H1 (cell line): Measurements from ENCODE around the gene SLC3A2. TPM values are rescaled to one million over a fixed set of nuclear protein-coding genes. Genes with fewer than 3 reads are reported as not detected.
A peak's percentile ranks its signal among the peaks of the same experiment; 100 is the strongest.

ENCODE experiments used
- ASH2L ChIP-seq: fragments of 200-600, 300-600 bp; sonication (generic); IDR thresholded peaks from one replicate; pipeline ENCODE4 v1.7.1; 2017; ENCODE audit warnings: low read length
- ATF3 ChIP-seq: IDR thresholded peaks from 2 replicates; pipeline ENCODE4 v1.6.1; 2011; ENCODE audit warnings: low read depth, mild to moderate bottlenecking, low read length; ENCODE audit not compliant: insufficient read depth
- BCL11A ChIP-seq, 2 experiments: IDR thresholded peaks; one replicate each; pipeline ENCODE4 v1.6.1; 2011; ENCODE audit warnings: low read depth in 2 of 2, low read length in 2 of 2, mild to moderate bottlenecking in 2 of 2
- CBX5 ChIP-seq: fragments of 300-800, 300-1000 bp; sonication (generic); IDR thresholded peaks from 2 replicates; pipeline ENCODE4 v1.7.1; 2016; ENCODE audit warnings: antibody characterized with exemption, low read length, low read depth
- CHD1 ChIP-seq: IDR thresholded peaks from 2 replicates; pipeline ENCODE4 v1.6.1; 2012; ENCODE audit warnings: low read depth, low read length, improper control_type of control experiment
- CREB1 ChIP-seq: IDR thresholded peaks from 2 replicates; pipeline ENCODE4 v1.6.1; 2012; ENCODE audit warnings: inconsistent platforms
- EP300 ChIP-seq, 2 experiments: IDR thresholded peaks; 1 replicate in 1 of 2; 2 replicates in 1 of 2; pipeline ENCODE4 v1.6.1; 2011 to 2012; ENCODE audit warnings: low read depth in 2 of 2, low read length in 2 of 2, mild to moderate bottlenecking in 2 of 2, borderline replicate concordance in 1 of 2, inconsistent platforms in 1 of 2, moderate library complexity in 1 of 2
- GABPA ChIP-seq: IDR thresholded peaks from 2 replicates; pipeline ENCODE4 v1.6.1; 2011; ENCODE audit warnings: mild to moderate bottlenecking, low read length, moderate library complexity, borderline replicate concordance; ENCODE audit not compliant: insufficient read depth
- HDAC2 ChIP-seq, 2 experiments: fragments of 300-600 bp in 1 of 2; sonication (generic) in 1 of 2; IDR thresholded peaks; 2 replicates each; pipeline ENCODE4 v1.6.1; 2011 to 2012; ENCODE audit warnings: low read depth in 2 of 2, low read length in 2 of 2, mild to moderate bottlenecking in 2 of 2, moderate library complexity in 2 of 2, borderline replicate concordance in 1 of 2, inconsistent platforms in 1 of 2
- KDM1A ChIP-seq: fragments of 200-600, 300-600 bp; sonication (generic); IDR thresholded peaks from 2 replicates; pipeline ENCODE4 v1.7.1; 2016; ENCODE audit warnings: mild to moderate bottlenecking, low read length, borderline replicate concordance
- KDM4A ChIP-seq: IDR thresholded peaks from one replicate; pipeline ENCODE4 v1.7.1; 2012; ENCODE audit warnings: low read depth, mild to moderate bottlenecking, moderate library complexity, low read length, inconsistent platforms; ENCODE audit not compliant: severe bottlenecking
- MAX ChIP-seq: IDR thresholded peaks from 2 replicates; pipeline ENCODE4 v1.6.1; 2012; ENCODE audit warnings: inconsistent platforms
- NRF1 ChIP-seq: IDR thresholded peaks from 2 replicates; pipeline ENCODE4 v1.6.1; 2011; ENCODE audit warnings: mild to moderate bottlenecking, low read depth, low read length, improper control_type of control experiment
- RBBP5 ChIP-seq: IDR thresholded peaks from 2 replicates; pipeline ENCODE4 v1.7.1; 2012; ENCODE audit warnings: low read depth, mild to moderate bottlenecking, inconsistent platforms, low read length, moderate library complexity, borderline replicate concordance
- RFX5 ChIP-seq: IDR thresholded peaks from 2 replicates; pipeline ENCODE4 v1.6.1; 2011; ENCODE audit warnings: low read depth, low read length, improper control_type of control experiment, borderline replicate concordance
- SAP30 ChIP-seq: fragments of 300-600 bp; sonication (generic); IDR thresholded peaks from 2 replicates; pipeline ENCODE4 v1.7.1; 2012; ENCODE audit warnings: low read length, moderate library complexity, mild to moderate bottlenecking, inconsistent platforms; ENCODE audit not compliant: insufficient read depth, insufficient replicate concordance
- SIX5 ChIP-seq: IDR thresholded peaks from 2 replicates; pipeline ENCODE4 v1.6.1; 2011; ENCODE audit warnings: mild to moderate bottlenecking, low read depth, low read length
- TAF1 ChIP-seq: IDR thresholded peaks from 2 replicates; pipeline ENCODE4 v1.6.1; 2011; ENCODE audit warnings: mild to moderate bottlenecking, low read depth, low read length
- TAF7 ChIP-seq: optimal IDR thresholded peaks from 2 replicates; pipeline ENCODE3; 2011; ENCODE audit warnings: low read depth, mild to moderate bottlenecking, inconsistent platforms, low read length, moderate library complexity, borderline replicate concordance
- TBP ChIP-seq: IDR thresholded peaks from 2 replicates; pipeline ENCODE4 v1.6.1; 2011; ENCODE audit warnings: low read depth, low read length, improper control_type of control experiment
- USF2 ChIP-seq: IDR thresholded peaks from 2 replicates; pipeline ENCODE4 v1.6.1; 2011; ENCODE audit warnings: low read length, improper control_type of control experiment
- polyA plus RNA-seq, 7 experiments: library from polyadenylated mRNA; depleted of rRNA in 3 of 7; stranded (reverse) in 5 of 7; unstranded in 2 of 7; fragments of >200 nt in 5 of 7; fragments of 200-250 nt in 2 of 7; gene quantifications; 1 replicate in 5 of 7; 2 replicates in 1 of 7; 4 replicates in 1 of 7; pipeline versions ENCODE4 v1.2.1 to v1.2.3, GENCODE V29; 2011 to 2013; ENCODE audit warnings: missing spikeins in 2 of 7, mixed read lengths in 2 of 7
- total RNA-seq: library from RNA; stranded (reverse); fragmentation: NEBNext Ultra II Directional; extraction: Animal tissue kit (Norgen Biotek cat#: 25700); gene quantifications from 2 replicates; pipeline ENCODE4 v1.2.1, GENCODE V29; 2021

The SLC3A2 gene
- total and polyA plus RNA-seq, 2 of the 8 experiments (the other 6 are each of a cell fraction or from before 2014, with no cell fraction given): 410 to 435 TPM

- TF ChIP-seq HDAC2 (IDR thresholded peaks at IDR 0.05; ENCODE audit: borderline replicate concordance in 1 of 2, low read depth in 2 of 2, low read length in 2 of 2) (0 out of 4 replicates have a peak, but pooled peaks of 1 of the 2 experiments have one; percentile 46), SAP30 (no peak), RBBP5 (no peak), USF2 (0 out of 2 replicates have a peak, but pooled peaks have one; percentile 38), KDM1A (no peak), CREB1 (no peak), KDM4A (no peak), EP300 (IDR thresholded peaks at IDR 0.05; ENCODE audit: borderline replicate concordance in 1 of 2, low read depth in 2 of 2, low read length in 2 of 2) (peak in 1 of 2 experiments; percentile 77; a peak in 1 of 3 replicates), ASH2L (no peak), CBX5 (no peak), BCL11A (IDR thresholded peaks at IDR 0.05; ENCODE audit: low read depth in 2 of 2, low read length in 2 of 2) (no peak), CHD1 (no peak), NRF1 (no peak), SIX5 (no peak), GABPA (no peak), MAX (no peak; the same call in none of the 2 replicates), TAF1 (no peak; the same call in 1 of the 2 replicates), TBP (peak; percentile 13; the same call in 1 of the 2 replicates), ATF3 (0 out of 2 replicates have a peak, but pooled peaks have one; percentile 42), RFX5 (no peak), TAF7 (peak; percentile 83)
These were observed 1.1 kb downstream of the SLC3A2 start (continued) for GRCh38 chr11:62881579-62882430.
